ENCODE data around the gene CFAP161. TPM values are rescaled to one million over a fixed set of nuclear protein-coding genes. Genes with fewer than 3 reads are reported as not detected.

Gene CFAP161
- total RNA-seq, 1 donor from 2014 or later = 21.1 TPM

DNA sequence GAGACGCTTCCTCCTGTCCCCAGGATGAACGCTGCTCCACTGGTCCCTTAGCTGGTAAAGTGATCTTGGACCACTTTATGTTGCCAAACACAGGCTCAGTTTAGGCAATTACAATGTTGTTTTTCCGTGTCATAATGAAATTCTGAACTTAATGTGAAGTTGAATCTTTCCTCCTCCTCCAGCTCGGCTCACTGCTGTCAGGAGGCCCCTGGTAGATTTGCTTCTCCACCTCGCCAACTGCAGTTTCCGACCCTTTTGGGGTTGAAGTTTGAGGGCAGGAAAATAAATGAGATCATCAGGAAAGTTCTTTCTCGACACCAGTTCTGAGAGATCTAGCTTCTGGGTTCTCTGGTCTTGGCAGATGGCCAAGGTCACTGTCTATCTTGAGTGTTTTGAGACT is 27.8 kb downstream of the CFAP161 start:
- peaks cover 9% of the 10 kb centered on the region for H3K27me3 Mint-ChIP-seq (ENCODE audit: unreplicated experiment)
- TF ChIP-seq CTCF (IDR thresholded peaks at IDR 0.05; ENCODE audit: unreplicated experiment) = no peak
- H3K27ac Mint-ChIP-seq (ENCODE audit: unreplicated experiment) = peak overlapping the region; percentile 11
- no peak for DNase-seq (ENCODE audit: low spot score)
- no peak overlapping the region for H3K4me3 Mint-ChIP-seq (ENCODE audit: unreplicated experiment)
- H3K36me3 Mint-ChIP-seq (ENCODE audit: low read depth, unreplicated experiment) = peaks cover 9% of the 10 kb centered on the region
- H3K9me3 Mint-ChIP-seq (ENCODE audit: unreplicated experiment) = no peaks in the 10 kb centered on the region
- peaks cover 24% of the 10 kb centered on the region for H3K4me1 Mint-ChIP-seq (ENCODE audit: unreplicated experiment)

- peaks cover 24% of the 10 kb centered on the region for H3K4me1 Mint-ChIP-seq (ENCODE audit: unreplicated experiment)
- DNase-seq (ENCODE audit: low spot score) = no peak
- H3K36me3 Mint-ChIP-seq (ENCODE audit: low read depth, unreplicated experiment) = peaks cover 16% of the 10 kb centered on the region
- no peaks in the 10 kb centered on the region for H3K9me3 Mint-ChIP-seq (ENCODE audit: unreplicated experiment)
- H3K4me3 Mint-ChIP-seq (ENCODE audit: unreplicated experiment) = no peak overlapping the region
- TF ChIP-seq CTCF (IDR thresholded peaks at IDR 0.05; ENCODE audit: unreplicated experiment) = no peak
- H3K27ac Mint-ChIP-seq (ENCODE audit: unreplicated experiment) = no peak overlapping the region
- H3K27me3 Mint-ChIP-seq (ENCODE audit: unreplicated experiment) = peaks cover 6% of the 10 kb centered on the region
Measured at GRCh38 chr15:81163961-81164800, 30.1 kb downstream of the CFAP161 start.

- Mint-ChIP-seq H3K4me3 (ENCODE audit: unreplicated experiment) (no peak overlapping the region), H3K36me3 (ENCODE audit: low read depth, unreplicated experiment) (peaks cover 11% of the 10 kb centered on the region), H3K27ac (ENCODE audit: unreplicated experiment) (no peak overlapping the region), H3K27me3 (ENCODE audit: unreplicated experiment) (peaks cover 2% of the 10 kb centered on the region), H3K4me1 (ENCODE audit: unreplicated experiment) (peaks cover 21% of the 10 kb centered on the region), H3K9me3 (ENCODE audit: unreplicated experiment) (no peaks in the 10 kb centered on the region)
- TF ChIP-seq CTCF (IDR thresholded peaks at IDR 0.05; ENCODE audit: unreplicated experiment) = no peak
- DNase-seq (ENCODE audit: low spot score) = no peak
Measured at GRCh38 chr15:81165535-81165934, 31.5 kb downstream of the CFAP161 start.

- Mint-ChIP-seq H3K4me3 (ENCODE audit: unreplicated experiment) (no peak overlapping the region), H3K27me3 (ENCODE audit: unreplicated experiment) (peaks cover 2% of the 10 kb centered on the region), H3K4me1 (ENCODE audit: unreplicated experiment) (peaks cover 8% of the 10 kb centered on the region), H3K9me3 (ENCODE audit: unreplicated experiment) (no peaks in the 10 kb centered on the region), H3K27ac (ENCODE audit: unreplicated experiment) (no peak overlapping the region), H3K36me3 (ENCODE audit: low read depth, unreplicated experiment) (peaks cover 11% of the 10 kb centered on the region)
- TF ChIP-seq CTCF (IDR thresholded peaks at IDR 0.05; ENCODE audit: unreplicated experiment) = no peak
- DNase-seq (ENCODE audit: low spot score) = no peak
Measured at GRCh38 chr15:81166636-81167305, 32.7 kb downstream of the CFAP161 start.

- TF ChIP-seq CTCF (IDR thresholded peaks at IDR 0.05; ENCODE audit: unreplicated experiment) = no peak
- DNase-seq (ENCODE audit: low spot score) = no peak
- Mint-ChIP-seq H3K27ac (ENCODE audit: unreplicated experiment) (no peak overlapping the region), H3K4me3 (ENCODE audit: unreplicated experiment) (no peak overlapping the region), H3K4me1 (ENCODE audit: unreplicated experiment) (no peaks in the 10 kb centered on the region), H3K9me3 (ENCODE audit: unreplicated experiment) (no peaks in the 10 kb centered on the region), H3K36me3 (ENCODE audit: low read depth, unreplicated experiment) (peaks cover 11% of the 10 kb centered on the region), H3K27me3 (ENCODE audit: unreplicated experiment) (no peaks in the 10 kb centered on the region)
Measured at GRCh38 chr15:81168131-81168526, 34.1 kb downstream of the CFAP161 start.

All from endothelial cell (in vitro differentiated cells).